ENCODE data around the gene CFAP61. TPM values are rescaled to one million over a fixed set of nuclear protein-coding genes. Genes with fewer than 3 reads are reported as not detected.
"Not testable (repeated sequence)": the region's sequence is repeated elsewhere in the genome, so short reads cannot be mapped to it uniquely, and the experiment has no call there.

CFAP61 gene
- total and polyA plus RNA-seq, 2 donors = 0.32 to 0.35 TPM

DNA sequence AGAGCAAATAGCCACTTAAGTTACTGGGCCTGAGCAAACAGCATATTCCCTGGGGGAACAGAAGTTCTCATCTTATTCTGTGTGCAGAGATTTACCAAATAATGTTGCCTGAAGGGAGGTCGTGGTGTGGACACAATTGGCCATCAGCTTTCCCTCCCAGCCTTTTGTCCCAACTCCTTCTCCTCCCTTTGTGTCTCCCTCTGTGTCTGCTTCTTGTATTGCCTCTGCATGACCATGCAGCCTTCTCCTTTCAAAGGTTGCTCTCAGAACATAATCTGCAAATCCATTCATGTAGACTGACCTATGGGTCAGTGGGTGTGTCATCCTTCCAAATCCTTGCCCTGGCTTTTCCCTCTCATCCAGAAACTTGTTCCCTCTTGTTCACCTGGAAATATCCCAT is 165.3 kb downstream of the CFAP61 start:
- H3K27ac ChIP-seq (ENCODE audit: low read depth) = no peak overlapping the region
- no peak for DNase-seq (ENCODE audit: extremely low spot score)
- no peak overlapping the region for H3K4me3 ChIP-seq (ENCODE audit: low read depth, low read length)
- WGBS = 50% methylated on average over 1 of the region's 1 CpG
- no peaks in the 10 kb centered on the region for H3K4me1 ChIP-seq (ENCODE audit: insufficient read depth)
- H3K36me3 ChIP-seq (ENCODE audit: insufficient read depth) = no peaks in the 10 kb centered on the region

DNA sequence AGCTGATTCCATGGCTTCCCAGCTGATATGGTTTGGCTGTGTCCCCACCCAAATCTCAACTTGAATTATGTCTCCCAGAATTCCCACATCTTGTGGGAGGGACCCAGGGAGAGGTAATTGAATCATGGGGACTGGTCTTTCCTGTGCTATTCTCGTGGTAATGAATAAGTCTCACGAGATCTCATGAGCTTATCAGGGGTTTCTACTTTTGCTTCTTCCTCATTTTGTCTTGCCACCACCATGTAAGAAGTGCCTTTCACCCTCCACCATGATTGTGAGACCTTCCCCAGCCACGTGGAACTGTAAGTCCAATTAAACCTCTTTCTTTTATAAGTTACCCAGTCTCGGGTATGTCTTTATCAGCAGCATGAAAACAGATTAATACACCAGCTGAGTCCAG is 165.8 kb downstream of the CFAP61 start:
- not testable (repeated sequence) for DNase-seq (ENCODE audit: extremely low spot score); H3K4me3 ChIP-seq (ENCODE audit: low read depth, low read length); H3K4me1 ChIP-seq (ENCODE audit: insufficient read depth); H3K36me3 ChIP-seq (ENCODE audit: insufficient read depth); H3K27ac ChIP-seq (ENCODE audit: low read depth)
- 81% methylated on average over 4 of the region's 4 CpGs for WGBS

DNA sequence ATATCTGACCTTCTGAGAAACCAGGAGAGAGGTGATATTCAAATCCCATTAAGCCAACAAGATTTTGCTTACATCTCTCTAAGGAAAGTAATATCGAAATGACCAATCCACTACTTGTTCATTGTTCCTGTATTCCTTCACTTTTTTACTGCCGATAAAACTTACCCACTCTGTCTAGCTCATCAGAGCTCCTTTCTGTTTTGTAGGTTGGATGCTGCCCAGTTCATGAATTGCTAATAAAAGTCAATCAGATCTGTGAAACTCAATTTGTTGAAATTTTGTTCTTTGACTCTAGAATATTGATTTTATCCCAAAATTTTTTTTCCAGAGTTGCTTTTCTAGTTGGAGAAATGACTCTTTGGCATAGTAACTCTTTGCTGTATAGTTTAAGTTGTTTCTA is 166.7 kb downstream of the CFAP61 start:
- WGBS = 92% methylated on average over 2 of the region's 2 CpGs
- H3K27ac ChIP-seq (ENCODE audit: low read depth) = no peak overlapping the region
- H3K36me3 ChIP-seq (ENCODE audit: insufficient read depth) = no peaks in the 10 kb centered on the region
- H3K4me3 ChIP-seq (ENCODE audit: low read depth, low read length) = no peak overlapping the region
- no peaks in the 10 kb centered on the region for H3K4me1 ChIP-seq (ENCODE audit: insufficient read depth)
- DNase-seq (ENCODE audit: extremely low spot score) = no peak

DNA sequence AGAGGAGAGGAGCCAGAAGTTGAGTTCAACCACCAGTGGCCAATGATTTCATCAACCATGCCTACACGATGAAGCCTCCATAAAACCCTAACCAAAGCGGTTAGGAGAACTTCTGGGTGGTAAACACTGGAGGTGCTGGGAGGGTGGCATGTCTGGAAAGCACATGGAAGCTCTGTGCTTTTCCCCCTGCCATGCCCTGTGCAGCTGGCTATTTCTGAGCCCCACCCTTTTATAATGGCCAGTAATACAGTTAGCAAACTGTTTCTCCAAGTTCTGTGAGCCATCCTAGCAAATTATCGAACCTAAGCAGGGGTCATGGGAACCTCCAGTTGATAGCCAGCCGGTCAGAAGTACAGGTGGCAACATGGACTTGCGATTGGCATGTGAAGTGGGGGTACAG is 167.8 kb downstream of the CFAP61 start:
- H3K4me1 ChIP-seq (ENCODE audit: insufficient read depth) = no peaks in the 10 kb centered on the region
- no peak for DNase-seq (ENCODE audit: extremely low spot score)
- H3K4me3 ChIP-seq (ENCODE audit: low read depth, low read length) = no peak overlapping the region
- no peaks in the 10 kb centered on the region for H3K36me3 ChIP-seq (ENCODE audit: insufficient read depth)
- H3K27ac ChIP-seq (ENCODE audit: low read depth) = no peak overlapping the region
- 76% methylated on average over 5 of the region's 5 CpGs for WGBS

DNA sequence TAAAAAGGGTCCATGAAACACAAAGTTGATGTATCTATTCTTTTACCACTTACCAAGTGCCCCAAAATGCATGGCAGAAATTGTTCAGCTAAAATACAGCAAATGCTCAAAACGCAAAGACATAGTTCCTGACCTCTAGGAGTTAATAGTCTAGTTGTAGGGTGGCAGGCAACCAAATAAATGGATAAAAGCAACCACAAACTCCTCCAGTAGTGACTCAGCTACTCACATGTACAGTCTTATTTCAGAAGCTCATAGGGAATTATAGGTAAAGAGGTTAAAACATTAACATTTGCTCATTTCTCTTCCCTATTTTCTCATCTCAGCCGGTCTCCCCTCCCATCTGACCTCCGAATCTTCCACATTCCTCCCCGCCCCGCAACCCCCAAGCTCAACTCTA is 171.6 kb downstream of the CFAP61 start:
- Histone ChIP-seq H3K27ac (ENCODE audit: low read depth) (no peak overlapping the region), H3K4me3 (ENCODE audit: low read depth, low read length) (no peak overlapping the region), H3K4me1 (ENCODE audit: insufficient read depth) (no peaks in the 10 kb centered on the region), H3K36me3 (ENCODE audit: insufficient read depth) (no peaks in the 10 kb centered on the region)
- WGBS = 84% methylated on average over 5 of the region's 5 CpGs
- DNase-seq (ENCODE audit: extremely low spot score) = no peak

DNA sequence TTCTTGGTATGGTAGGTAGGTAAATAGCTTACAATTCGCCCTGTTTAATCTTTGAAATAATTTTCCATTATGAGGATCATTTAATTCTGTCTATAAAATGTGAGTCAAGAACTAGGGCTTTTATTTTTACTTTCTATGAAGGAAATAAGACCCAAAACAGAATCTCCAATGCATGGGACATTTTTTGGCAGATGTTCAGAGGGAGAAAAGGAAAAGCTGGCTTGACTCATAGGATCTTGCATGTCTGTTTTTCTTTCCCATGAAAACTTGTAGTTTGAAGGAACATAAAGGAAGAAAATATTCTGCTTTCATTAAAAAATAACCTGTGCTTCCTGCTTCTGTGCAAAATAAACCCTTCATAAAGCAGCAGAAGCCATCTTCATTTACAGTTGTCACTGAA is 172.5 kb downstream of the CFAP61 start:
- WGBS = 65% methylated on average over 1 of the region's 1 CpG
- no peaks in the 10 kb centered on the region for H3K4me1 ChIP-seq (ENCODE audit: insufficient read depth)
- no peaks in the 10 kb centered on the region for H3K36me3 ChIP-seq (ENCODE audit: insufficient read depth)
- H3K27ac ChIP-seq (ENCODE audit: low read depth) = no peak overlapping the region
- H3K4me3 ChIP-seq (ENCODE audit: low read depth, low read length) = no peak overlapping the region
- no peak for DNase-seq (ENCODE audit: extremely low spot score)

DNA sequence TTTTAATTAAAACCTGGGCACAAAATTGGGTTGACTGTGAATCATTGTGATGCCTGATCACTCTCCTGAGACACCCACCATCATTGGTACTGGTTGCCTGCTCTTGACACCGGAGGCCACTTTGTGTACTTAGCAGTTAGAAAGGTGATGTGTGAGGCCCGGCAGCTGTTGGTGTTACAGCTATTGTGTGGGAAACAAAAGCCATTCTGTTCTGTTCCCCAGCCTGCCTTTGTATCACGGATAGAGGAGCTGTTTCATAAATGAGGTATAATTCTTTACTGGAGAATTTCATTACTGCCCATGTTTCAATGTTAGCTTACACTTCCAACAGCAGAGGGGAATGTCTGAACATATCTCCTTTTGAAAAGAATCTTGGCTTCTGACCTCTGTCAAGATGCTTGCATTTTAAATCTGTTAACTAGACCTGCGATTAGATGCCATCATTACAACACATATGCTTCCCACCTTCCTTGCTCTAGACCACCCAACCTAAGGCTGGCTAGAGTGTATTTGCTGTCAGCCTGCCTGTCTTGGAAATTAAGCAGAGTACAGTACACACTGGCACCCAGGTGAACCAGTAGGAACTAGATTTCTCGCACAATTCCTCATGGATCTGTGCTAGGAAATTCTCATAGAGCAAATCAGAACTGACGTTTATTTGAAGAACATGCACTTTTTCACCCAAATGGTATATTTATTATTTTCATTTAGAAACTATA is 173.2 kb downstream of the CFAP61 start:
- Histone ChIP-seq H3K36me3 (ENCODE audit: insufficient read depth) (no peaks in the 10 kb centered on the region), H3K27ac (ENCODE audit: low read depth) (no peak overlapping the region), H3K4me3 (ENCODE audit: low read depth, low read length) (no peak overlapping the region), H3K4me1 (ENCODE audit: insufficient read depth) (no peaks in the 10 kb centered on the region)
- 59% methylated on average over 6 of the region's 6 CpGs for WGBS
- DNase-seq (ENCODE audit: extremely low spot score) = no peak

DNA sequence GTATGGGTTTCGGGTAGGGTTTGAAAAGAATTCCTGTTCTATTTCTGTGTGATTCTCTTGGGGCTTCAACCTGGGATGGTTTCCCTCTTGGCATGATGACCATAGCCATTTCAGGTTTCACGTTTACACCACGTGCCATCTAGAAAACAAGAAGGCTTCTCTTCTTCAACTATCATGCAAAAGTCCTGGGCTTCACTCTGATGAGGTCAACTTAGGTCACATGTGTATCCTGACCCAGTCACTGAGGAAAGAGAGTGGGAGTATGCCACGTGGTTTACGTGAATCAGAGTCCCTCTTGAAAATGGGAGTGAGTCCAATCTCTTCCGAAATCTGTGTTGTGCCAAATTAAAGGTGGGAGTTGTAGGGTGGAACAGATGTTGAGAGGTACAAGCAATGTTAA is 174.2 kb downstream of the CFAP61 start:
- WGBS = 88% methylated on average over 6 of the region's 6 CpGs
- Histone ChIP-seq H3K27ac (ENCODE audit: low read depth) (no peak overlapping the region), H3K4me1 (ENCODE audit: insufficient read depth) (no peaks in the 10 kb centered on the region), H3K36me3 (ENCODE audit: insufficient read depth) (no peaks in the 10 kb centered on the region), H3K4me3 (ENCODE audit: low read depth, low read length) (no peak overlapping the region)
- no peak for DNase-seq (ENCODE audit: extremely low spot score)

DNA sequence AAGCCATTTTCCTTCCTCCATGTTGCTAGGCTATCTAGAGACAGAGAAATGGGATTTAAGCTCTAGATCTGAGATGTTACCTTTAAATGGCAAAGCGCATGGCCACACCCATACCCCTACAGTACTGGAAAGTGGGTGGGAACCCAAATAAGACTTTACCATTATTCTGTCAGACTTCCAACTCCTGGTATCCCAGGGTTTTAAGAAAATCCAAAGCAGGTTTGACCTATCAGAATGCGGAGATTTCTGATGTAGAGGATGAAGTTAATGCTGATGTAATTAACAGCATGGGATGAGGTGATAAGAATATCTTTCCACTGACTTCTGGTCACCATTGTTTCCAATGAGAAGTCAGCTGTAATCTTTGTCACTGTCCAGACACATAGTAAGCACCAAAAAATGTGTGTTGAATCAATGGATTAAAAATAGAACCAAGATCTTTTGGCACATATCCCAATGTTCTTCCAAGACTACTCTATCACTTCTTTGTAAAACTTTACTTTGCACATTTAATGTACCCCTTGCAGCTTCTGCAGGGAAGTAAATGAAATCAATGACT is 174.8 kb downstream of the CFAP61 start:
- Histone ChIP-seq H3K4me1 (ENCODE audit: insufficient read depth) (no peaks in the 10 kb centered on the region), H3K36me3 (ENCODE audit: insufficient read depth) (no peaks in the 10 kb centered on the region), H3K4me3 (ENCODE audit: low read depth, low read length) (no peak overlapping the region), H3K27ac (ENCODE audit: low read depth) (no peak overlapping the region)
- WGBS = 95% methylated on average over 2 of the region's 2 CpGs
- DNase-seq (ENCODE audit: extremely low spot score) = no peak

DNA sequence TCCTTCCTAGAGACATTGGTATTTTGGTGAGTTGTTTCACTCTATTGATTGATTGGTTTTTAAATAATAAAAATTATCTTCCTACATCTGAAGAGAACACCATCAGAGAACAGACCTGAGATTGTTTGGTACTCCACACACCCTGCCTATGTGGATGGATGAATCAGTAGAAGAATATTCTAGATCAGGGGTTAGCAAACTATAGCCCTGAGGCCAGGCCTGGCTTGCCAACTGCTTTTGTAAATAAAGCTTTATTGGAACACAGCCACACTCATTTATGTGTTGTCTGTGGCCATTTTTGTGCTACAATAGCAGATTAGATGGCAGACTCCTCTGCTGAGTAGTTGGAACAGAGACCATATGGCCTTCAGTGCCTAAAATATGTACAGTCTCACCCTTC is 176.0 kb downstream of the CFAP61 start:
- DNase-seq (ENCODE audit: extremely low spot score) = no peak
- Histone ChIP-seq H3K36me3 (ENCODE audit: insufficient read depth) (no peaks in the 10 kb centered on the region), H3K27ac (ENCODE audit: low read depth) (no peak overlapping the region), H3K4me1 (ENCODE audit: insufficient read depth) (no peaks in the 10 kb centered on the region), H3K4me3 (ENCODE audit: low read depth, low read length) (no peak overlapping the region)

DNA sequence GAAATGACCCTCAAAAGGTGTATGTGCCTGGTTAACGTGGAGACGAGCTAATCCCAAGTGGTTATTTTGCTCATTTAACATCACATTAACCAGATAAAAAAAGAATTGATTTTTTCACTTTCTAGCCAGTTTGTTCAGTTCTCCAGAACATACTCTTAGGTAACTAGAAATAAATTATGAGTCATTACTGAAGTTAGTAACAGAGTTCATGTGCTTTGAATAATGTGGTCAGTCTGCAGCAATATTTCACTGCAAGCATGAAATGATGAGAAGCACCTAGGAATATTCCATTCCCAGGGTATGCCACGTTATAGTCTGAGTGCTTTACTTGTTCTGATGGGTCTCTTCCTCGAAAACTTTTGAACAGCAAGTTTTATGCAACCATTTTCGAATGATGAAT is 177.3 kb downstream of the CFAP61 start:
- no peak for DNase-seq (ENCODE audit: extremely low spot score)
- no peaks in the 10 kb centered on the region for H3K4me1 ChIP-seq (ENCODE audit: insufficient read depth)
- WGBS = 80% methylated on average over 5 of the region's 5 CpGs
- no peaks in the 10 kb centered on the region for H3K36me3 ChIP-seq (ENCODE audit: insufficient read depth)
- no peak overlapping the region for H3K4me3 ChIP-seq (ENCODE audit: low read depth, low read length)
- H3K27ac ChIP-seq (ENCODE audit: low read depth) = no peak overlapping the region

DNA sequence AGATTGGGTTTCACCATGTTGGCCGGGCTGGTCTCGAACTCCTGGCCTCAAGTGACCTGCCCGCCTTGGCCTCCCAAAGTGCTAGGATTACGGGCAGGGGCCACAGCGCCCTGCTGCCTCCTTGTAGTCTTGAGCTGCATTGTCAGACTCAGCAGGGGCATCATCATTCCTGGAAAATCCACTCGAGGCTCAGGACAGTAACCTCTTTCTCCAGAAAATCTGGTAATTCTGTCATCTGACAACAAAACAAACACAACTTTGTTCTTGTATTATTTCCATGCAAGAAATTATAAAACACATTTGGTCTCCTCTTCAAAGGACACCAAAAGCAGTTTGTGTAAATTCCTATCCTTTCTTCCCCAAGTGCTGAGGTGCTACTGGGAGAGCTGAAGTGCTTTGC is 178.4 kb downstream of the CFAP61 start:
- 90% methylated on average over 6 of the region's 6 CpGs for WGBS
- no peaks in the 10 kb centered on the region for H3K36me3 ChIP-seq (ENCODE audit: insufficient read depth)
- H3K4me3 ChIP-seq (ENCODE audit: low read depth, low read length) = no peak overlapping the region
- H3K4me1 ChIP-seq (ENCODE audit: insufficient read depth) = no peaks in the 10 kb centered on the region
- no peak overlapping the region for H3K27ac ChIP-seq (ENCODE audit: low read depth)
- no peak for DNase-seq (ENCODE audit: extremely low spot score)

DNA sequence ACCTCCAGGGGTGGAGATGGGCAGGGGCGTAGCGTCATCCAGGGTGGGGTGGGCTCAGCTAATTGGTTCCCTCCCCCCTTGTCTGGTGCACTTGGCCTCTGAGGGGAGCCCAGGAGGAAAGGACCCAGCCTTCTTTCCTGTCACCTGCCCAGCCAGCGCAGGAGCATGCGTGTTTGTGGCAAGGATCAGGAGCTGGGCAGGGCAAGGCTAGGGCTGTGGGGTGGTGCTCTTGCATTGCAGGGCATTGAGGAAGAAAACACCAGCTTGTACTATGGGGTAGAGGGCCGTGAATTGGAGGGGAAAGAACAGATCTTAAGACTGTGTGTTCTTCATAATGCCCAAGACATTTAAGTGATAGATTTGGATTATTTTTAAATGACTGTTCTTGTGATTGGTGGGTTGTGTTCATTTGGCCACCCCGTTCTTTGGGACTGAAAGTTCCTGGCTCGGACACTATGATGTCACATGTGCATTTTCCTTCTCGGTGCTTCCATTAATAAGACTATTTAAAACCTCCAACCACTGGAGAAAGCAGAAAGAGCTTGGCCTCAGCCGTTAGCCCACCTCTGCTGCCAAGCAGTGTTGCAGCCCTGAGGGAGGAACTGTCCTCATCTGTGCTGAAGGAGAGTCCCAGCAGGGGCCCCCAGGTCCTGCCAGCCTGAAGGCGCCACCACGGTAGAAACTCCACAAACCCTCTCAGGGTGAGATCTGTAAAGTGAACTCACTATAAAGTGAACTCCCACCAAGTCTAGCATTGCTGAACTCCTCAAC is 179.4 kb downstream of the CFAP61 start:
- no peak for DNase-seq (ENCODE audit: extremely low spot score)
- WGBS = 73% methylated on average over 11 of the region's 11 CpGs
- H3K4me1 ChIP-seq (ENCODE audit: insufficient read depth) = no peaks in the 10 kb centered on the region
- H3K36me3 ChIP-seq (ENCODE audit: insufficient read depth) = no peaks in the 10 kb centered on the region
- H3K27ac ChIP-seq (ENCODE audit: low read depth) = no peak overlapping the region
- no peak overlapping the region for H3K4me3 ChIP-seq (ENCODE audit: low read depth, low read length)

DNA sequence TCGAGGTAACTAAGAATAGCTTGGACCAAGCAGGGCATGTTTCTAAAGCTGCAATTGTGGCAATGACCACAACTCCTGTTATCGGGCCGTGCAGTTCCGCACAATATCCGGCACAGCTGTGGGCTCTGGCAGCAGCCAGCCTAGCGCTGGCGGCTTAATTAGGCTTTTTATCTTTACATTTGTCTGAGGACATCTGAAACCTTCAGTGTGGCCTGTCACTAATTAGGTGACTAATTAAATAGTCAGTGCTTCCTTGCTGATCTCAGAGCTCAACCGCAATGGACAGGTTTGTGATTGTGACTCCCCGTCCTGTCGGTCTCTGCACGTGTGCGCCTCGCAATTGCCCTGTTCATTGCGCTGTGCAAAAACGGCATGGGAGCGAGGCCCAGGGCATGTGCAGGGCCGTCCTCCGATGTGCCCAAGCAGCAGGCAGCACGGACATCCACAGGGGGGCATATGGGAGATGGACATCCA is 180.7 kb downstream of the CFAP61 start:
- Histone ChIP-seq H3K4me3 (ENCODE audit: low read depth, low read length) (no peak overlapping the region), H3K36me3 (ENCODE audit: insufficient read depth) (no peaks in the 10 kb centered on the region), H3K4me1 (ENCODE audit: insufficient read depth) (no peaks in the 10 kb centered on the region), H3K27ac (ENCODE audit: low read depth) (no peak overlapping the region)
- WGBS = 71% methylated on average over 19 of the region's 19 CpGs
- DNase-seq (ENCODE audit: extremely low spot score) = no peak
